ENCODE results near the gene DAND5. TPM values are rescaled to one million over a fixed set of nuclear protein-coding genes. Genes with fewer than 3 reads are reported as not detected.

Gene DAND5
- total RNA-seq, 1 donor from 2014 or later: 0.07 TPM

GRCh38 chr19:12990431-12990830 lies 21.1 kb downstream of the DAND5 start:
- Histone ChIP-seq H2AFZ (replicated peaks) (no peak overlapping the region), H3K9ac (no peak overlapping the region), H3K27me3 (peaks cover 99% of the 10 kb centered on the region), H3K4me2 (no peak overlapping the region), H3K4me1 (no peaks in the 10 kb centered on the region), H3K4me3 (no peak overlapping the region), H3K79me2 (ENCODE audit: low read depth) (no peaks in the 10 kb centered on the region), H4K20me1 (ENCODE audit: low read depth) (peaks cover 18% of the 10 kb centered on the region), H3K36me3 (no peaks in the 10 kb centered on the region), H3K9me3 (ENCODE audit: low read depth) (no peaks in the 10 kb centered on the region), H3K27ac (no peak overlapping the region), H3F3A (ENCODE audit: low read depth) (peaks cover 8% of the 10 kb centered on the region)
- Mint-ChIP-seq H3K27ac (no peak overlapping the region), H3K4me3 (peak overlapping the region; percentile 21), H3K36me3 (no peaks in the 10 kb centered on the region), H3K4me1 (peaks cover 21% of the 10 kb centered on the region), H3K27me3 (ENCODE audit: insufficient read depth, low read depth) (peaks cover 48% of the 10 kb centered on the region), H3K9me3 (peaks cover 9% of the 10 kb centered on the region)
- DNase-seq (ENCODE audit: low spot score): no peak
- TF ChIP-seq EZH2 (IDR thresholded peaks at IDR 0.05) (no peak), EZH2phosphoT487 (IDR thresholded peaks at IDR 0.05) (no peak), CTCF (IDR thresholded peaks at IDR 0.05) (no peak)

GRCh38 chr19:12990853-12991252 lies 21.5 kb downstream of the DAND5 start:
- no peak overlapping the region for H3K4me2 ChIP-seq
- H3K27me3 ChIP-seq: peaks cover 98% of the 10 kb centered on the region
- H3K9ac ChIP-seq: no peak overlapping the region
- Mint-ChIP-seq H3K27ac (no peak overlapping the region), H3K4me3 (peak overlapping the region; percentile 21), H3K9me3 (peaks cover 9% of the 10 kb centered on the region), H3K36me3 (no peaks in the 10 kb centered on the region), H3K4me1 (peaks cover 18% of the 10 kb centered on the region), H3K27me3 (ENCODE audit: insufficient read depth, low read depth) (peaks cover 46% of the 10 kb centered on the region)
- no peaks in the 10 kb centered on the region for H3K4me1 ChIP-seq
- no peaks in the 10 kb centered on the region for H3K36me3 ChIP-seq
- peaks cover 18% of the 10 kb centered on the region for H4K20me1 ChIP-seq (ENCODE audit: low read depth)
- DNase-seq (ENCODE audit: low spot score): no peak
- no peaks in the 10 kb centered on the region for H3K79me2 ChIP-seq (ENCODE audit: low read depth)
- H3F3A ChIP-seq (ENCODE audit: low read depth): peaks cover 6% of the 10 kb centered on the region
- H3K4me3 ChIP-seq: no peak overlapping the region
- no peak overlapping the region for H3K27ac ChIP-seq
- TF ChIP-seq CTCF (IDR thresholded peaks at IDR 0.05): no peak
- no peak for TF ChIP-seq EZH2 (IDR thresholded peaks at IDR 0.05)
- TF ChIP-seq EZH2phosphoT487 (IDR thresholded peaks at IDR 0.05): no peak
- no peak overlapping the region for H2AFZ ChIP-seq (replicated peaks)
- no peaks in the 10 kb centered on the region for H3K9me3 ChIP-seq (ENCODE audit: low read depth)

- H3K9ac ChIP-seq: no peak overlapping the region
- peaks cover 48% of the 10 kb centered on the region for H3K27me3 Mint-ChIP-seq (ENCODE audit: insufficient read depth, low read depth)
- H3K4me2 ChIP-seq: no peak overlapping the region
- H2AFZ ChIP-seq (replicated peaks): no peak overlapping the region
- H3K9me3 Mint-ChIP-seq: peaks cover 9% of the 10 kb centered on the region
- DNase-seq (ENCODE audit: low spot score): no peak
- TF ChIP-seq EZH2phosphoT487 (IDR thresholded peaks at IDR 0.05) (no peak), CTCF (IDR thresholded peaks at IDR 0.05) (no peak), EZH2 (IDR thresholded peaks at IDR 0.05) (no peak)
- H3K27ac Mint-ChIP-seq: no peak overlapping the region
- H3K4me1 ChIP-seq: no peaks in the 10 kb centered on the region
- no peaks in the 10 kb centered on the region for H3K79me2 ChIP-seq (ENCODE audit: low read depth)
- peaks cover 98% of the 10 kb centered on the region for H3K27me3 ChIP-seq
- H3F3A ChIP-seq (ENCODE audit: low read depth): peaks cover 6% of the 10 kb centered on the region
- H3K4me3 Mint-ChIP-seq: peak overlapping the region; percentile 21
- H3K4me3 ChIP-seq: no peak overlapping the region
- H3K36me3 ChIP-seq: no peaks in the 10 kb centered on the region
- H3K4me1 Mint-ChIP-seq: peaks cover 18% of the 10 kb centered on the region
- H3K9me3 ChIP-seq (ENCODE audit: low read depth): no peaks in the 10 kb centered on the region
- H4K20me1 ChIP-seq (ENCODE audit: low read depth): peaks cover 19% of the 10 kb centered on the region
- no peak overlapping the region for H3K27ac ChIP-seq
- no peaks in the 10 kb centered on the region for H3K36me3 Mint-ChIP-seq
These were observed 21.9 kb downstream of the DAND5 start for GRCh38 chr19:12991296-12991695.
